Measurements from ENCODE around the gene TMEM120A.

TMEM120A gene

DNA sequence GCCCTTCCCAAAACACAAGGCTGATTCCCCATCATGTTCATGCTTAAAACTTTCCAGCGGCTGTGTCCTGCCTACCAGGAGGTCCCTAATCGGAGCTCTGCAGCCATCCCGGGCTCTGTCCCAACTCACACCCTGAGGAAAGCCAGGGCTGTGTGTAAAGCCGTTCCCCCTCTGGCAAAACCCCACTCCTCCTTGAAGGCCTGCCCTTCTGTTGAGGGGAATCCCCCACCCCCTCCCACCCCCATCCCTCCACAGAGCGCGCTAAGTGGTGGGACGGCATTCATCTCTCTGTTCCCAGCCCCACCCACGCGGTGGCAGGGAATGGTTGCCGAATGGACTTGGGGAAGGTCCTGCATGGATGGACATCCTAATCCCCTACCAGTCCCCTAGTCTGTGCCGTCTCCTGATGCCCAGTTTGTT is 667 bp upstream of the TMEM120A start:
- DNase-seq = no peak

DNA sequence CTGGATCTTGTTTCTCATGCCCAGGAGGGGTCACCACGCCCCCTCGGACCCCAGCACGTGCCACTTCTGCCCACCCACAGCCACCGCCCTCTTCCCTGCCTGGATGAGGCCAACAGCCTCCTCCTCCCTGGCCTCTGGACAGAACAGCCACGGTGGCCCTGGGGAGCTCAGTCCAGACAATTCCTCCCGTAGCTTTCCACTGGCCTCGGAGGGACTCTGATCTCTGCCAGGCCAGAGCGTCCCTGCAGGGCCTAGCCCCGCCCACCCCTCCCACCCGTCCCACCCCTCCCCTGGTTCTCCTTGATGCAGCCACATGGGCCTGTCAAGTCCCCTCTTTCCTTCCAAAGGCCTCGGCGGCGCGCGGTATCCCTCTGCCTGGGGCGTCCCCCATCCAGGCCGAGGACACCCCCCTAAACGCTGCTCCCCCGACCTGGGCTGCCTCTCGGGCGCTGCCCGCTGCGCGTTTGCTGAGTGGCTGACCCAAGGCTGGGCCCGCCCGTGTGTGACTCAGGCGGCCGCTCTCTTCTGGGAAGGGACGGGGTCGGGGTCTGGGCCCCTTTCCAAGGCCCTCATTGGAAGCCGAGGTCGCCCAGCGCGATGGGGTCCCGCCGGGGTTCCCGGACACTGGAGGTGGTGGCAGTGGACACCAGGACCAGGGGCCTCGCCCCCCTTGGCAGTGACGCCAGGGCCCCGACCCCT is 557 bp downstream of the TMEM120A start:
- DNase-seq = peak; percentile 37

DNA sequence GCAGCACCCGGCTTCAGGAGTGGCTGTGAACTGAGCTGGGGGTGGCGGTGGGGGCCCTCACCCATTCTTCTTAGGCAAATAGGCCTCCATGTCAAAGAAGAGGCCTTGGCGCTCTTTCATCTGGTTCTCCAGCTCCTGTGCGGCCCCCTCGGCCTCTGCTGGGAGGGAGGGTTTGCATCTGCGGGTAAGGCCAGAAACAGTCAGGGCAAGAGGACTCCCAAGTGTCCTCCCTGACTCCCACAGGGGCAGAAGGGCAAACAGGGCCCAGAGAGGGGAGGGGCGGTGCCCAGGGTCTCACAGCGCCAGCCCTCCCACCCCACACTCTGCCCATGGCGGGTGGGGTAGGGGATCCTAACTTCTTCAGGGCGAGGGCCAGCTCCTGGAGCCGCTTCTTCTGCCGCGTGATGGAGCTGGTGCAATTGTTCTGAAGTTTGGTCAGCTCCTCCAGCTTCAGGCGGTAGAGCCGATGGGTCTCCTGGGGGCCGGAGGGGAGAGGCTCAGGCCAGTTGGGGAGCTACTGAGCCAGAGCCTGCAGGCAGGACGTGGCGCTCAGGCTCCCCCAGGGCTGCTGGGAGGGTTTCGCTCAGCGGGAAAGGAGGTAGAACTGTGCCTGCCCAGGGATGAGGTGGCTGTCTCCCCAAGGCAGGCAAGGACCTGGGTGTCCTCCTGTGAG is 2.2 kb downstream of the TMEM120A start:
- DNase-seq = no peak

DNA sequence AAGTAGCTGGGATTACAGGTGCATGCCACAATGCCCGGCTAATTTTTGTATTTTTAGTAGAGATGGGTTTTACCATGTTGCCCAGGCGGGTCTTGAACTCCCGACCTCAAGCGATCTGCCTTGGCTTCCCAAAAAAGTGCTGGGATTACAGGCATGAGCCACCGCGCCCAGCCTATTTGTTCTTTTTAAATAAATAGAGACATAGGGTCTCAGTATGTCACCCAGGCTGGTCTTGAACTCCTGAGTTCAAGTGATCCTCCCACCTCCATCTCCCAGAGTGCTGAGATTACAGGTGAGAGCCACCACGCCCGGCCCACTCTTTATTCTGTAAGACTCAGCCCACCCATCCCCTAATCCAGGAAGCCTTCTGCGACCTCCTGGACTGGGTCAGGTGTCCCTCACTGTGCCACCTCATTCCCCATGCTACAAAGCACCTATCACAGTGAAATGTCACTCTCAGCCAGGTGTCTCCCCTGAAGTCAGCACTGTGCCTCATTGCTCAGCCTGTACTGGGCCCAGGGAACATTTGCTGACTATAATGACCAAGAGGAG is 2.8 kb downstream of the TMEM120A start:
- DNase-seq = no peak

DNA sequence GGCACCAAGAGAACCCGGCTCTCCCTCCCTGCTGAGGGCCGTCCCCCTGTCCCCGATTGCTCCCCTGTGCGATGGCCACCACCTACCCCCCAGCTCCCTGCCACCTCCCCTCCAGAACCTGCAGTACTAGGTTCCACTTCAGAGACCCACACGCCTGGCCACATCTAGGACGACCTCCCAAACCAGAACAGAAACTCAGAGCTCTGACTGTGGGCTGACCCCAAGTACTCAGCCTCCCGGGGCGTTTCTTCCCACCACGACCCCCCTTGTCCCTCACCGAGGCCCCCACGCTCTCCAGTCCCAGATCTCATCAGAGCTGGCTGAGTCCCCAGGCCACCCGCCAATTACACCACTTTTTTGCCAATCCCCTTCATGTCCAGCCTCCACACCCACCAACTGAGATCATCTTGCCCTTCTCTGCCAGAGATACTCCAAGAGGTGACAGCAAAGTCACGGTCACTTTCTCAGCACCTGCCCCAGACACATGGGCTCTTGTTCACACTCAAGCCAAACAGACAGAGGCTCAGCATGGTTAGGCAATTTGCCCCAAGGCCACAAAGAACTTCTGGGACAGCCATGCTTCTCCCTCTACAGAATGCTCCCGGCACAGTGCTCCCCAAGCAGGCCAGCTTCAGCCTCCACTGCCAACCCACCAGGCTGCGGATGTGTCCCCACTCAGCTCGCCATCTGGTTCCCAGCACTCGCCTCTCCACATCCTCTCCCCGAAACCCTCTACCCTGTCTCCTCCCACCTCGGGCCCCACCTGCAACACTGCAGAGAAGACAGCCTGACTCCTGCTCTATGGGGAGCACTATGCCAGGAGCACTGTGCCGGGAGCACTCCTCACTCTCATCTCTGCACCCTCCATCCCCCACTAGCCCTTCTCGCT is 4.7 kb downstream of the TMEM120A start:
- no peak for DNase-seq

DNA sequence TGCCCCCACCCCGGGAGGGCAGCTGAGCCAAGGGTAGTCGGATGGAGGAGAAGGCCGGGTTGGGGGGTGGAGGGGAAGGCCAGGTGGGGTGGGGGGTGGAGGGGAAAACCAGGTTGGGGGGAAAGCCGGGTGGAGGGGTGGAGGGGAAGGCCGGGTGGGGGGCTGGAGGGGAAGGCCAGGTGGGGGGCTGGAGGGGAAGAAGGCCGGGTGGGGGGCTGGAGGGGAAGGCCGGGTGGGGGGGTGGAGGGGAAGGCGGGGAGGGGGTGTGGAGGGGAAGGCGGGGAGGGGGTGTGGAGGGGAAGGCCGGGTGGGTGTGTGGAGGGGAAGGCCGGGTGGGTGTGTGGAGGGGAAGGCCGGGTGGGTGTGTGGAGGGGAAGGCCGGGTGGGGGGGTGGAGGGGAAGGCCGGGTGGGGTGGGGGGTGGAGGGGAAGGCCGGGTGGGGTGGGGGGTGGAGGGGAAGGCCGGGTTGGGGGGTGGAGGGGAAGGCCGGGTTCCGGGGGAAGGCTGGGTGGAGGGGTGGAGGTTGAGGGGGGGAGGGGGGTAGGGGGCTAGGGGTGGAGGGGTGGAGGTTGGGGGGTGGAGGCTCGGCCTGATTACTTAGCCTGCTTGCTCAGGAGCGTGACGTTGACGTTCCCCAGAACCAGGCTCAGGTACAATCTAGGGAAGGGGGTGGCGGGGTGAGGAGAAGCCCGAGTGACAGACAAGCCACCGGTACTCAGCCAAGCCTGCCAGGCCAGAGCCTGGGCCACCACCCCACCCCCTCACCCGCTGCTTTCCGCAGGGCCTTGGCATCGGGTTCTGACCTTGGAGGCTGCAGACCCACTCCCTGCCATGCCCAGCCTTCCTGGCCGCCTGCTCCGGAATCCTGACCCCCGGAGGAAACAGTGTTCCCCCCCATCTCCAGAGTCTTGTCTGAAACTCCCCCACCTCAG is 5.6 kb downstream of the TMEM120A start:
- no peak for DNase-seq

DNA sequence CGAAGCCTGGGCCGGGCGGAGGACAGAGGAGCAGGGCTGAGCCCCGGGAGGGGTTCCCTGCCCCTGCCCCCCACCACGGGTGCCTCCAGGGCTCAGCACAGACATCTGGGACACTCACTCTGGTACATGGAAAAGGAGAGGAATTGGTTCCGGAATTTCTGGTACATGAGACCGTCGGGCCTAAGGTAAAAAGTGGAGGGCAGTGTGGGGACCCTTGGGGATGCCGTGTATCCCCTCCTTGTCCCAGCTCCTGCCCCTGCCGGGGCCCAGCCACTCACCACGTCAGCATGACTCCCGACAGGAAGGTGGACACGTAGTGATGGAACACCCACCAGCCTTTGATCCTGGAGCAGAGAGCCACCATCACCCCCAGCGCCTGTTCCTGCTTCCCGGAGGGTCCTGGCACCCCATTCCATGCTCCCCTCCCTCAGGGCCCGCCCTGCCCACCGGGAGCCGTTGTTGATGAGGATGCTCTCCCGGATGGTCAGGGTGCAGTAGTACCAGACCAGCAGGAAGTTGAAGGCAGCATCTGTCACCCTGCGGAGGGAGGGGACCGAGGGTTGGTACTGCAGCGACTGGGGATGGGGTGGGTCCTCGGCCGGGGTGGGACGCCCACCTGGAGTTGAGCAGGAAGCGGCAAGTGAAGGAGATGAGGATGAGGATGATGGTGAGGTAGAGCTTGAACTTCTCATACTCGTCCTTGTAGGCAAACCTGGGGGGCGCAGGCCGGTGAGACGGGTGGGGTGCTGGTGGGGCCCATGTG is 6.4 kb downstream of the TMEM120A start:
- no peak for DNase-seq

DNA sequence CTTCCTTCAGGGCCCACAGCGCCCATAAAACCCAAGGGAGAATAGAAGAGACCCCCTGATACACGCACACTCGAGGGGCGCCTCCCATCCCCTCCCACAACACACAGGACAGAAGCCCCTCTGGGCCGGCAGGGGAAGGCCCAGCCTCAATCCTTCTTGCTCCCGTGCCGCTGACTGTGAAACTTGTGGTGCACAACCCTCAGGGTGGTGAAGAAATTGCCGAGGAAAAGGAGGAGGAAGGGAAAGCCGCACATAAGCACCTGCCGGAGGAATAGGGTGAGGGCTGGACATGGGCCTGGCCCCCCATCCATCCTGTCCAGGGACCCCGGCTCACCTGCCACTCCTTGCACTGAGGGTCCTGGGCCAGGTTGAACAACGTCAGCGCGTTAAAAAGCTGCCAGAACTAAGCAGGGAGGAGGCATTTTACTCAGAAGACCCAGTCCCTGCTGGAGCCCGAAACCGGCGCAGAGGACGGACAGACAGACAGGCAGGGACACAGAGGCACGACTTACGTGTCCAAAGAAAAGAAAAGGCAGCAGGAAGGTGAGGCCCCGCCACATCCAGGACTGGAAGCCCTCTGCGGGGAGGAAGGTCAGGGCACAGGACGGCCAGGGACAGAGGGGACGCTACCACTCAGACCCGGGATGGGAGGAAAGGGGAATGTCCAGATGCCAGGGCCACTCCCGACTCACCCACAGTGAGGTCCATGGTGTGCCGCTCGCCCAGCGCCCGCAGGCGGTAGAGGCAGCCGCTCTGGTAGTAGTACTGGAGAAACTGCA is 7.2 kb downstream of the TMEM120A start:
- DNase-seq = no peak

DNA sequence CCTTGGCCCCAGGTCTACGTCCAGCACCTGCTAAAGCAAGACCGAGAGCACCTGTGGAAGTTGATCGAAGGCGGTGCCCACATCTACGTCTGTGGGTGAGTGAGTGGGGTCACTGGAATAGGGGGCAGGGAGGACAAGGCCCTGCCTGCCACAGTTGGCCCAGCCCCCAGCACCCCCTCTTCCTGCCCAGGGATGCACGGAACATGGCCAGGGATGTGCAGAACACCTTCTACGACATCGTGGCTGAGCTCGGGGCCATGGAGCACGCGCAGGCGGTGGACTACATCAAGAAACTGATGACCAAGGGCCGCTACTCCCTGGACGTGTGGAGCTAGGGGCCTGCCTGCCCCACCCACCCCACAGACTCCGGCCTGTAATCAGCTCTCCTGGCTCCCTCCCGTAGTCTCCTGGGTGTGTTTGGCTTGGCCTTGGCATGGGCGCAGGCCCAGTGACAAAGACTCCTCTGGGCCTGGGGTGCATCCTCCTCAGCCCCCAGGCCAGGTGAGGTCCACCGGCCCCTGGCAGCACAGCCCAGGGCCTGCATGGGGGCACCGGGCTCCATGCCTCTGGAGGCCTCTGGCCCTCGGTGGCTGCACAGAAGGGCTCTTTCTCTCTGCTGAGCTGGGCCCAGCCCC is 8.1 kb downstream of the TMEM120A start:
- DNase-seq = no peak

DNA sequence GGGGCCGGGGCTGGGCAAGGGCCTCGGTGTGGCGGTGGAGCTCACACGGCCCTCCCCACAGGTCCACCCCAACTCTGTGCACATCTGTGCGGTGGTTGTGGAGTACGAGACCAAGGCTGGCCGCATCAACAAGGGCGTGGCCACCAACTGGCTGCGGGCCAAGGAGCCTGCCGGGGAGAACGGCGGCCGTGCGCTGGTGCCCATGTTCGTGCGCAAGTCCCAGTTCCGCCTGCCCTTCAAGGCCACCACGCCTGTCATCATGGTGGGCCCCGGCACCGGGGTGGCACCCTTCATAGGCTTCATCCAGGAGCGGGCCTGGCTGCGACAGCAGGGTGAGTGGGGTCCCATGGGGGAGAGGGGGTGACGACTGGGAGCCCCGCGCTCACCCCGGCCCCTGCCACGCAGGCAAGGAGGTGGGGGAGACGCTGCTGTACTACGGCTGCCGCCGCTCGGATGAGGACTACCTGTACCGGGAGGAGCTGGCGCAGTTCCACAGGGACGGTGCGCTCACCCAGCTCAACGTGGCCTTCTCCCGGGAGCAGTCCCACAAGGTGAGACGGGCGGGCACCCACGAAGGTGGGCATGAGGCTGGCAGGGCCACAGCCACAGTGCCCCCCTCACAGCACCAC is 8.8 kb downstream of the TMEM120A start:
- no peak for DNase-seq

DNA sequence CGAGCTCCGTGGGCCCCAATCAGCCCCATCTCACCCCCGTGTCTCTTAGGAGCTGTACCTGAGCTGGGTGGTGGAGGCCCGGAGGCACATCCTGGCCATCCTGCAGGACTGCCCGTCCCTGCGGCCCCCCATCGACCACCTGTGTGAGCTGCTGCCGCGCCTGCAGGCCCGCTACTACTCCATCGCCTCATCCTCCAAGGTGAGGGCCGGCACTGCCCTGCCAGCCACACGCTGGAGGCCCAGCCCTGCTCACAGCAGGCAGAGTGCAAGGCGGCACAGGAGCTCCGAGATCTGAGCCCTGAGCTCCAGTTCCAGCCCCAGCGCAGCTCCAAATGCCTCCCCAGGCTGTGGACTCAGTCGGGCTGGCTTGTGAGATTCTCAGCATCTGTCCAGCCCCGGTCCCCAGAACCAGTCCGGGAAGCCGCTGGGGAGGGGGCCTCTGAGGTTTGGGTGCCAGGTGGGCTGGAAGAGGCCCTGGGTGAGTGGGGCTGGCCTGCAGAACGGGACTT is 9.3 kb downstream of the TMEM120A start:
- DNase-seq = no peak

DNA sequence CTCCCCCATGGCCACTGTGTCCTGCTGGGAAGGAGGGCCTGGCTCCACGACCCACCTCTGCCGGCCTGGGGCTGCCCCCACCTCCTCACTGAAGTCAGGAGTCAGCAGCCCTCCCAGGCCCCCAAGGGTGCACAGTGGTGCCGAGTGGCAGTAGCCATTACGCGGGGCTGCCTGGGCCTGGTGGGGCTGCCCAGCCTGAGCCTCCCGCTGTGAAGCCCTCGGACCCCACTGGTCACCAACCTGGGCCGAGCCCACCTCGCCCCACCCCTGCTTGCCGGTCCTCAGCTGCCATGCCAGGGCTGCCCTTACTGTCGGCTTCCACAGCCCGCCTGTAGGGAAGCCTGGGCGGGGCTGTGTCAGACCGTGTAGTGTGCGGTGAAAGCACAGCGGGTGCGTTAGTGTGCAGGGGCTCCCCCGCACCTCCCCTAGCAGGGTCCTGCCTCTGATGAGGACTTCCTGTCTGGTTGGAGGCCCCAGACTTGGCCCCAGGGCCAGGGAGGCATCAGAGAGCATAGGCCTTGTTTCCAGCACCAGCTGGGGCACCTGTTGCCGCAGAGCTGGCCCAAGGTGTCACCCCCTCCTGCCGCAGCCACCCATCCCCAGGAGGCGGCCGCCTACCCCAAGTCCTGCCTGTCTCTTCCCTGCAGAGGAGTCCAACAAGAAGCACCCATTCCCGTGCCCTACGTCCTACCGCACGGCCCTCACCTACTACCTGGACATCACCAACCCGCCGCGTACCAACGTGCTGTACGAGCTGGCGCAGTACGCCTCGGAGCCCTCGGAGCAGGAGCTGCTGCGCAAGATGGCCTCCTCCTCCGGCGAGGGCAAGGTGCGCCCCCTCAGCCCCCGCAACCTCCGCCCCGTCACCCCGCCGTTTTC is 10.0 kb downstream of the TMEM120A start:
- no peak for DNase-seq

DNA sequence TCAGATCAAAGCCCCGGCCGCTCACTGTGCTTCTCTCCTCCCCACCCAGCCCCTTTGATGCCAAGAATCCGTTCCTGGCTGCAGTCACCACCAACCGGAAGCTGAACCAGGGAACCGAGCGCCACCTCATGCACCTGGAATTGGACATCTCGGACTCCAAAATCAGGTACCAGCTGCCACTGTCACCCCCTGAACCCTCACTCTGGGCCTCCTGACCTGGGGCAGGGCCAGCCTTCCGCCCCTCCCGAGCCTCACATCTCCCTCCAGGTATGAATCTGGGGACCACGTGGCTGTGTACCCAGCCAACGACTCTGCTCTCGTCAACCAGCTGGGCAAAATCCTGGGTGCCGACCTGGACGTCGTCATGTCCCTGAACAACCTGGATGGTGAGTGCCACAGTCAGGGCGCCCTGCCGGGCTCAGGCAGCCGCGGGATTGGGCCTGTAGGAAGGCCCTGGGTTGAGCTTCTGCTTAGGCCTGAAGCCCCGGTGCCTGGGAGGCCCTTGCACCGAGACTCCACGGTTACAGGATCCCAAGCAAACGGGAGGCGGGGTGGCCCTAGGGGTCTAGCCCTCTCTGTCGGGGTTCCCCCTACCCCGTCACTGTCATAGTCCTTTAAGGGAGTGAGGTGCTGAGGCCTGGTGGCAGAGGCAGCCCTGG is 10.8 kb downstream of the TMEM120A start:
- no peak for DNase-seq

DNA sequence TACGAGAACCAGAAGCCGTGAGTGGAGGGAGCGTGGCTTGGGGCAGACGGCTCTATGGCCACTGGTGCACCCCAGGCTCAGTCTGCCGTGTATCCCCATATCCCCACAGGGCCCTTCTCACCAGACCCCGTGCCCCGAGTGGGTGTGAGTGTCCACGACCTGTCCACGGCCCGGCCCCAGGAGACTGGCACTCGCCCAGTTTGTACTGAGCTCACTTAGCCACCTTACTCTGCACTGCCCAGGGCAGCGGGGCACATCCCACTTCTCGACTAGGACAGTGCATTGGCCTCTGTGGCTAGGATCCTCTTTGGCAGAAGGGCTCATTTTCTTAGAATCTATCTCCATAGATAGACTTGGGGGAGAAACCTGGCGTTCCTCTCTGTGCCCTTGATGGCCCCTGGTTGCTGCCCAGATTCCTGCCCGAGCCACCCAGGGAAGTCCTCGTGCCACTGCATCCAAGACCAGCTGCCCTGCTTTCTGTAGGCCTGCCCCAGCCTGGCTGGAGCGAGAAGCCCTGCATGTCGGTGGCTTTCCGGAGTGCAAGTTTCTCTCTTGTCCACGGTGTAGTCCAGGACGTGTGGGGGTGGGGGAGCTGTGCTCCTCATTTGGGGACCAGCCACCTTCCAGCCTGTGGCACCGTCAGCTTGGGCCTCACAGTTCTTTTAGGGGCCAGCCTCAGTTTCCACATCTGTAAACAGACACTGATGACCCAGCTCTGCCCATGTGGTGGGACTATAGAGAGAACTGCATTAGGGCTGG is 11.9 kb downstream of the TMEM120A start:
- no peak for DNase-seq

DNA sequence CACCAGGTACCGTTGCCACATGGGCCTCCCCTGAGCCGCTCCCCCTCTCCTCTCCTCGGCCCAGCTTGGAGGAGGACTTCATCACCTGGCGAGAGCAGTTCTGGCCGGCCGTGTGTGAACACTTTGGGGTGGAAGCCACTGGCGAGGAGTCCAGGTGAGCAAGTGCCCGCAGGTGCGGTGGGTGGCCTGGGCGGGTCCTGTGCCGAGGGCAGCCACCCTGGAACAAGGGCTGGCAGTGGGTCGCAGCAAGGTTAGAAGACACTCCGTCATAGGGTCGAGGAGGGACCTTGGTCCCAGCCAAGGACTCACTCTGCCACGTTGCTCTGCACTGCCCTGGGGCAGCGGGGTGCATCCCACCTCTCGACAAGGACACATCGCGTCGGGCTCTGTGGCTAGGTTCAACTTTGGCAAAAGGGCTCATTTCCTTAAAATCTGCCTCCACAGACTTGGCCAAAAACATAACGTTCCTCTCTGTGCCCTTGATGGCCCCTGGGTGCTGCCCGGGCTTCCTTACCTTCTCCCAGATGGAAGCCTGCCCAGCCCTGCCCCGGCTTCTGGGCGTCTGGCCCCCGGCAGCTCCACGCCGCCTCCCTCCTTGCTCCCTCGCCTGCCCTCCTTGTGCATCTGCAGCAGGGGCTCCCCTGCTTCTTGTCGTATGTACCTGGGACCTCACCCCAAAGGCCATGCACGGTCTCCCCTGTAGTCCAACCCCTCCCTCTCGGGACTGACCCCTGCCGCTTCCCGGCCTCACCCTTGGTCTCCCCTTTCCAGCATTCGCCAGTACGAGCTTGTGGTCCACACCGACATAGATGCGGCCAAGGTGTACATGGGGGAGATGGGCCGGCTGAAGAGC is 12.7 kb downstream of the TMEM120A start:
- no peak for DNase-seq

DNA sequence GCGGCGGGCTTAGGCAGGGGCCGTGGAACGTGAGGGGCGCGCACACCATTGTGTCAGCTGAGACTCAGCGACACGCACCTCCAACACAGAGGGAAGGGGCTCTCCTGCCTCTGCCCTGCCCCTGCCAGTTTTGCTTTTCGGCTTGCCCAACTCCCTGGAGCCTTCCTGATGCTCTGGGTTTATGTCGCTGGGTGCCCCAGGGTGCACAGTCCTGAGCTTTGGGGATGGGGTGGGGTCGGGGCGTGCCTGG is 13.3 kb downstream of the TMEM120A start:
- no peak for DNase-seq
